B cell (primary cell): ENCODE measurements around the gene HAS3. TPM values are rescaled to one million over a fixed set of nuclear protein-coding genes. Genes with fewer than 3 reads are reported as not detected.

ENCODE experiments used
- ATAC-seq: fragments of 200-7000 bp; cut with Tn5 transposase; one replicate; pipeline ENCODE4 v1.10.0; 2021; ENCODE audit warnings: low read depth, mild to moderate bottlenecking, moderate number of reproducible peaks, moderate library complexity
- CTCF ChIA-PET: fragments of 350-600 bp; sonication (Branson Sonifier 250); formaldehyde crosslinking; loops from one replicate; lab custom pipeline; 2021; ENCODE audit warnings: antibody characterized with exemption, inconsistent platforms; lab: Charles Lee
- POLR2A ChIA-PET: fragments of 350-600 bp; sonication (Branson Sonifier 250); formaldehyde crosslinking; loops from one replicate; lab custom pipeline; 2021; ENCODE audit warnings: antibody characterized with exemption; lab: Charles Lee
- DNase-seq: peaks from one replicate; pipeline ENCODE4 v3.0.0; 2013
- H2AFZ ChIP-seq: 2 replicates; pipeline ENCODE4 v1.6.1; 2012; ENCODE audit warnings: mild to moderate bottlenecking, low read depth, low read length; ENCODE audit not compliant: insufficient read depth, poor library complexity, severe bottlenecking
- H3K27ac ChIP-seq, 2 donors: 1 replicate in 1 of 2; 2 replicates in 1 of 2; pipeline ENCODE4 v1.5.1; 2012 to 2013; ENCODE audit warnings: low read length in 2 of 2, mild to moderate bottlenecking in 2 of 2, moderate library complexity in 1 of 2
- H3K27me3 ChIP-seq, 4 experiments: fragments of 200-600 bp in 1 of 4; sonication (generic) in 1 of 4; replicated peaks in 1 of 4; 1 replicate in 2 of 4; 2 replicates in 2 of 4; pipeline versions ENCODE4 v1.6.1 to v1.7.0; 2013 to 2016; ENCODE audit warnings: low read length in 3 of 4, mild to moderate bottlenecking in 2 of 4, mixed read lengths in 1 of 4, moderate library complexity in 1 of 4; ENCODE audit not compliant: insufficient read depth in 4 of 4, control insufficient read depth in 3 of 4; ENCODE audit errors: control extremely low read depth in 1 of 4
- H3K36me3 ChIP-seq, 2 experiments: replicated peaks in 1 of 2; 1 replicate in 1 of 2; 2 replicates in 1 of 2; pipeline versions ENCODE4 v1.6.1 to v1.7.1; 2013; ENCODE audit warnings: low read length in 1 of 2; ENCODE audit not compliant: insufficient read depth in 2 of 2, control insufficient read depth in 1 of 2; ENCODE audit errors: control extremely low read depth in 1 of 2, extremely low read depth in 1 of 2
- H3K4me1 ChIP-seq, 2 donors: fragments of 200-600 bp in 1 of 2; sonication (generic) in 1 of 2; 1 replicate in 1 of 2; 2 replicates in 1 of 2; pipeline versions ENCODE4 v1.5.1 to v1.6.1; 2013 to 2017; ENCODE audit warnings: low read length in 2 of 2; ENCODE audit not compliant: control insufficient read depth in 2 of 2, insufficient read depth in 2 of 2
- H3K4me2 ChIP-seq: replicated peaks from 2 replicates; pipeline ENCODE3; 2012; ENCODE audit warnings: mild to moderate bottlenecking, low read depth, low read length; ENCODE audit not compliant: poor library complexity, severe bottlenecking
- H3K4me3 ChIP-seq, 5 experiments: fragments of 200-600 bp in 1 of 5; sonication (generic) in 1 of 5; 1 replicate in 3 of 5; 2 replicates in 2 of 5; pipeline versions ENCODE4 v1.5.1 to v1.7.0; 2011 to 2016; ENCODE audit warnings: low read length in 4 of 5, mild to moderate bottlenecking in 4 of 5, low read depth in 2 of 5, control low read depth in 1 of 5, moderate library complexity in 1 of 5; ENCODE audit not compliant: insufficient read depth in 1 of 5; ENCODE audit errors: control extremely low read depth in 1 of 5, extremely low read depth in 1 of 5
- H3K79me2 ChIP-seq: fragments of 200-600 bp; sonication (generic); one replicate; pipeline ENCODE4 v1.6.0; 2016; ENCODE audit warnings: low read length; ENCODE audit not compliant: control insufficient read depth, insufficient read depth
- H3K9ac ChIP-seq: fragments of 200-600 bp; sonication (generic); 2 replicates; pipeline ENCODE4 v1.6.1; 2017; ENCODE audit warnings: mild to moderate bottlenecking, low read length, moderate library complexity
- H3K9me3 ChIP-seq, 3 donors: one replicate each; pipeline versions ENCODE4 v1.6.1 to v1.7.1; 2013; ENCODE audit warnings: low read length in 2 of 3; ENCODE audit not compliant: control insufficient read depth in 2 of 3, insufficient read depth in 1 of 3; ENCODE audit errors: control extremely low read depth in 1 of 3
- H4K20me1 ChIP-seq: 2 replicates; pipeline ENCODE4 v1.6.0; 2012; ENCODE audit warnings: mild to moderate bottlenecking, low read length; ENCODE audit not compliant: insufficient read depth, control insufficient read depth, poor library complexity, severe bottlenecking
- H3K27ac Mint-ChIP-seq: one replicate; pipeline ENCODE4 v1.8.0; 2021; ENCODE audit warnings: mixed read lengths
- H3K27me3 Mint-ChIP-seq: one replicate; pipeline ENCODE4 v1.8.0; 2021; ENCODE audit warnings: mixed read lengths
- H3K4me1 Mint-ChIP-seq: one replicate; pipeline ENCODE4 v1.8.0; 2021; ENCODE audit warnings: mixed read lengths
- H3K4me3 Mint-ChIP-seq: one replicate; pipeline ENCODE4 v1.8.0; 2021; ENCODE audit warnings: mixed read lengths
- H3K9me3 Mint-ChIP-seq: one replicate; pipeline ENCODE4 v1.8.0; 2022; ENCODE audit warnings: mixed read lengths; ENCODE audit not compliant: insufficient read depth
- CTCF ChIP-seq: fragments of 200-600 bp; IDR thresholded peaks from one replicate; pipeline ENCODE4 v1.8.0; 2022; ENCODE audit warnings: antibody characterized with exemption, mild to moderate bottlenecking
- EZH2 ChIP-seq: IDR thresholded peaks from 2 replicates; pipeline ENCODE4 v1.6.1; 2012; ENCODE audit warnings: borderline replicate concordance, low read depth, mild to moderate bottlenecking, moderate library complexity, low read length; ENCODE audit not compliant: insufficient read depth, poor library complexity, severe bottlenecking
- WGBS: methylation state at CpG from one replicate; pipeline ENCODE4 v1.1.5; 2013; ENCODE audit warnings: missing lambda C conversion rate; ENCODE audit not compliant: insufficient coverage; 5-methylcytosine and 5-hydroxymethylcytosine counted together
- intact Hi-C: fragments of 100-400 bp; cut with micrococcal nuclease; formaldehyde crosslinking; loops from one replicate; pipeline ENCODE4 v1.10.0; 2022
- polyA plus RNA-seq: library from polyadenylated mRNA; depleted of rRNA; stranded (reverse); fragments of >200 nt; gene quantifications from 2 replicates; pipeline ENCODE4 v1.2.3, GENCODE V29; 2012
- total RNA-seq, 2 donors: library from RNA; stranded (reverse); fragments of 120-200 nt in 1 of 2; gene quantifications; 1 replicate in 1 of 2; 2 replicates in 1 of 2; pipeline versions ENCODE4 v1.2.3 to v1.2.4, GENCODE V29; 2013 to 2022

HAS3 gene
- total and polyA plus RNA-seq, 2 donors (not counting 1 experiment from before 2014, with no cell fraction given), result 1.4 to 2.6 TPM

DNA sequence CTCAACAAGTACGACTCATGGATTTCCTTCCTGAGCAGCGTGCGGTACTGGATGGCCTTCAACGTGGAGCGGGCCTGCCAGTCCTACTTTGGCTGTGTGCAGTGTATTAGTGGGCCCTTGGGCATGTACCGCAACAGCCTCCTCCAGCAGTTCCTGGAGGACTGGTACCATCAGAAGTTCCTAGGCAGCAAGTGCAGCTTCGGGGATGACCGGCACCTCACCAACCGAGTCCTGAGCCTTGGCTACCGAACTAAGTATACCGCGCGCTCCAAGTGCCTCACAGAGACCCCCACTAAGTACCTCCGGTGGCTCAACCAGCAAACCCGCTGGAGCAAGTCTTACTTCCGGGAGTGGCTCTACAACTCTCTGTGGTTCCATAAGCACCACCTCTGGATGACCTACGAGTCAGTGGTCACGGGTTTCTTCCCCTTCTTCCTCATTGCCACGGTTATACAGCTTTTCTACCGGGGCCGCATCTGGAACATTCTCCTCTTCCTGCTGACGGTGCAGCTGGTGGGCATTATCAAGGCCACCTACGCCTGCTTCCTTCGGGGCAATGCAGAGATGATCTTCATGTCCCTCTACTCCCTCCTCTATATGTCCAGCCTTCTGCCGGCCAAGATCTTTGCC lies 9.0 kb downstream of the HAS3 start:
- TF ChIP-seq EZH2 (no peak), CTCF (no peak)
- ChIA-PET CTCF (interaction anchor here (1.3 to 3.3 kb wide), 2 partner anchors 9 to 11 kb away, joined by 9 to 15 read pairs; no protein-coding TSS in a partner anchor), POLR2A (interaction anchor here (0.5 kb wide), 1 partner anchor 281 kb away, joined by 3 read pairs; no protein-coding TSS in a partner anchor)
- Mint-ChIP-seq H3K27me3 (no peaks in the 10 kb centered on the region), H3K27ac (no peak overlapping the region), H3K9me3 (no peaks in the 10 kb centered on the region), H3K4me1 (peaks cover 7% of the 10 kb centered on the region), H3K4me3 (no peak overlapping the region)
- Histone ChIP-seq H3K27me3 (no peaks in the 10 kb centered on the region), H3K9me3 (no peaks in the 10 kb centered on the region), H3K4me3 (no peak overlapping the region), H3K27ac (no peak overlapping the region), H2AFZ (no peak overlapping the region), H4K20me1 (peaks cover 77% of the 10 kb centered on the region), H3K9ac (no peak overlapping the region), H3K4me2 (no peak overlapping the region), H3K79me2 (peaks cover 12% of the 10 kb centered on the region), H3K4me1 (no peaks in the 10 kb centered on the region), H3K36me3 (peaks cover 1 to 57% of the 10 kb centered on the region in 2 experiments)
- no peak for DNase-seq
- intact Hi-C loops, result no loop called here
- no peak for ATAC-seq
- 93% methylated on average over 25 of the region's 25 CpGs for WGBS

GRCh38 chr16:69114976-69115355 lies 9.5 kb downstream of the HAS3 start:
- ChIA-PET POLR2A (interaction anchor here (0.5 kb wide), 1 partner anchor 282 kb away, joined by 3 read pairs; no protein-coding TSS in a partner anchor), CTCF (interaction anchor here (3.3 kb wide), 1 partner anchor 10 kb away, joined by 15 read pairs; no protein-coding TSS in a partner anchor)
- Mint-ChIP-seq H3K27me3 (no peaks in the 10 kb centered on the region), H3K4me3 (no peak overlapping the region), H3K4me1 (peaks cover 7% of the 10 kb centered on the region), H3K27ac (no peak overlapping the region), H3K9me3 (no peaks in the 10 kb centered on the region)
- Histone ChIP-seq H3K27me3 (no peaks in the 10 kb centered on the region), H3K4me1 (no peaks in the 10 kb centered on the region), H3K4me3 (no peak overlapping the region), H4K20me1 (peaks cover 82% of the 10 kb centered on the region), H2AFZ (no peak overlapping the region), H3K9me3 (no peaks in the 10 kb centered on the region), H3K27ac (no peak overlapping the region), H3K36me3 (peaks cover 1 to 58% of the 10 kb centered on the region in 2 experiments), H3K79me2 (peaks cover 15% of the 10 kb centered on the region), H3K4me2 (no peak overlapping the region), H3K9ac (no peak overlapping the region)
- DNase-seq (no peak), ATAC-seq (no peak)
- TF ChIP-seq EZH2 (no peak), CTCF (no peak)
- 100% methylated on average over 6 of the region's 6 CpGs for WGBS
- intact Hi-C loops, result no loop called here
